GM18861 (cell line): ENCODE measurements around the gene BCO1.

ENCODE experiments used
- ATAC-seq: cut with Tn5 transposase; IDR thresholded peaks from one replicate; pipeline ENCODE4 v1.9.1; 2021; ENCODE audit not compliant: unreplicated experiment

The BCO1 gene

DNA sequence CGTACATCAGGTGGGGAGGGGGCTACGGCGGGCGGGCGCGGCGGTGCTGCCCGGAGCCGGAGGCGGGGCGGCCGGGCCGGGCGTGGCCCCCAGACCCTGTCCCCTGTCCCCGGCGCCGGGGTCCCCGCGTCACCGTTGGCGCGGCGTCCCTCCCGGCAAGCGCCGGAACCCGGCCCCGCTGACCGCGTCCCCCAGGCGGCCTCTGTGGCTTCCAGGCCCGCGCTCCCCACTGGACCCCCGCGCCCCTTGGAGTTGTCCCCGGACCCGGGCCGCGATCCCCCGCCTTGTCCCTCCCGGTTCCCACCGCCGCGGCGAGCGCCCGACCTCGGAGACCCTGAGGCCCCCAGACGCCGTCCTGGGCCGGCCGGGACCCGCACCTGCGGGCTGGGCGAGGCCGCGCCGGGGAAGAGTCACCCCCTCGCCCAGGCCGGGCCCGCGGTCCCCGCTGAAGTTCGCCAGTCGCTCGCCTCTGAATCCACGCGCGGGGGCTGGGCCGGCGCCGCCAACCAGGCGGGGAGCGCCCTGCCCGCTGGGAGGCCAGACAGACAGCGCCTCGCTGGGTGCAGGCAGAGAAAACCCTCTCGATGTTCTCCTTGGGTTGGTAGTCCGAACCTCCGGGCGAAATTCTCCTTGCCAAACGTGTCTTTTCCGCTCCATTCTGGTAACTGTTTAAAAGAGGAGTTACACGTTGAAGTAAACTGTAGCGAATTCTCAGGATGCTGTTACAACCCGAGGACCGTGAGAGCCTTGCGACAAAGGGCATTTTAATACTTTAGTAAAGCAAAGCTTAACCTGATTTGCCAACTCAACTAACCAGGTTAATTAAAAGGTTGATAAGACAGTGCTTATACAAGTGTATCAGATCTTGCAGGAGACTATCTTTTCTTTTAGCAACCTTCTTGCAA, 77.0 kb downstream of the BCO1 start:
- peak; percentile 13 for ATAC-seq

DNA sequence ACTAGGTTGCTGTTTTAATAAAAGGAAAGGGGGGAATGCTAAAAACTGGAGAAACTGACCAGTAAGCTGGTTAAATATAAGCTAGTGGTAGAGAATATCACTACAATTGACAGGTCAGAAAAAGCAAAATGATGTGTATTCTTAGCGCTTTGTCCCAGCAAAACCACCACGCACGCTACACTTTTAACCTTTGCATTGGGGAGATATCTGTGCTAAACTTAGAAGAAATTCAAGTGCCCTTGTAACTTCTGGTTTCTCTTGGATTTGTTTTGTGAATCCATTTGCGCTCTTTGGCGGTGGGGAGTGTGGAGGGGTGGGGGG, 77.6 kb downstream of the BCO1 start:
- no peak for ATAC-seq

DNA sequence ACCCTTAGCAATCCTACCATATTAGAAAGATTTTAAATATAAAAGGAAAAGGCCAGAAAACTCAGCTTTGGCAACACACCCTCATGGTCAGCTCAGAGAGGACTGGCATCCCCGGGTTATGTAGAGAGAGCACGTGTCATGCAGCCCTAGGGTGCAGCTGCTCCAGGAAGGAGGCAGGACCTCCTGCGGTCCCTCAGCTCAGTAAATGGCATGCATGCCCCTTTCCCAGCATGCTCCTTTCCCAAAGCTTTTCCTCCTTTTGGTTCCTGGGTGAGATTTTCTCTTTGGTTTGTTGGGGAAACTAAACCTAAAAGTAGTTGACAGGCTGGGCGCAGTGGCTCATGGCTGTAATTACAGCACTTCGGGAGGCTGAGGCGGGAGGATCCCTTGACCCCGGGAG, 80.2 kb downstream of the BCO1 start:
- no peak for ATAC-seq

DNA sequence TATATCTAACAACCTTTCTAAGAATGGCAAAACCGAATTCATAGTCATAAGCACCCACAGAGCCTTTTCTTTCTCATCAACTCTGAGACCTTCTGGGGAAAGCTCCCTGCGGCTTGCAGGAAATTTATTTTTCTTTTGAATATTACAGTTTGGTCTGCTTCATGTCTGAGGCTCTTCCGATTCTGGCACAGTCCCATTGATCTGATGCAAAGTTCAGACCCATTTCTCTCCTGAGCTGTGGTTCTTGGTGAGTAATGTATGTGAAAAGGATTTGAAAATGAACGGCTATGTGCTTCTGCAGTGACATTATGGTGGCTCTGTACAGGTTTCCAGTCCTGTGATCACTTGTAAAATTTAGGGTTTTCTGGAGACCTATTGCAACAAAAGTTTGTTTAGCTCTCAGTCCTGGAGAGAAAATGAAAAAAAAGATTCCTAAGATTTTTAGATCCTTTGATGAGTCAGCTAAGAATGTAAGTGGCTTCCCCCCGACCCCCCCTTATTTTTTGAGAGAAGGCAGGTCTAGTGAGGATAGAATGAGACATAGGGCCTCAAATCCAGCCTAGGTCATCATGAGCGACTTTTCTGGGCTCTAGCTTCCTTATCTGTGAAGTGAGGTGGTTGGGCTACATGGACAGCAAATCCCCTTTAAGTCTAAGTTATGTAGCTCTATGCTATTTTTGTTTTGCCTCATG, 80.9 kb downstream of the BCO1 start:
- ATAC-seq = no peak

DNA sequence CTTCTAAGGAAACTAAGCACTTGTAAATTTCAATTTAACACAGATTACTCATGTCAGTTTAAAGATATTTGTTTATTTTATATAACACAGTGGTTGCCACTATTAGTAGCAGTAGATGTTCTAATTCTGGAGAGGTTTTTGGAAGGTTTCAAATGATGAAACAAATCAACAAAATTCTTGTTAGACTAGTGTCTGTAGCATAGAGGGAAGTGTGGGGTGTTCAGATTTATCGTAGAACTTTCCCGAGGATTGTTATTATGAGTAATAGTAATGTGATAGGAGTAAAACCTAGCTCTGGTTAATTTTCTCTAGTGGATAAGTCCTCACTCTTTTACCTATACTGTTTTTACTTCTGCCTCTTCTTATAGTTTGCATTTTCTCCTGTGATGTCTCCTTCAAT, 82.5 kb downstream of the BCO1 start:
- ATAC-seq = no peak

DNA sequence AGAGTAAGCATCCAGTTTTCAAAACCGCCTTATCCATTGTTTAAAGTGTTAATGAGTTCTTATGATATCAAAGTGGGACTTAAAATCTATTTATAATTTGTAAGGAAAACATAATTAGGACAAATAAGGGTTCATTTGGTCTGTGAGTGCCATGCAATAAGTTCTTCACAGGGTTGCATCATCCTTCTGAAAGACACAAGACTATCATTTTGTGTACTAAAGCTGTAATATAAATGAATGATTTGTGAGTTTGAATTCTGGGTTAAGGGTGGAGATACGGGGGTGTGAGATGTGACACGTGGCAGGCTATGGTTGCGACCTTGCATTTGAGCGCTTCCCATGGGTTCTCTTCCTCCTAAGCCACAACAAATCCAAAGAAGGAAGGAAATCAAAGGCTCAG, 83.0 kb downstream of the BCO1 start:
- ATAC-seq = no peak

DNA sequence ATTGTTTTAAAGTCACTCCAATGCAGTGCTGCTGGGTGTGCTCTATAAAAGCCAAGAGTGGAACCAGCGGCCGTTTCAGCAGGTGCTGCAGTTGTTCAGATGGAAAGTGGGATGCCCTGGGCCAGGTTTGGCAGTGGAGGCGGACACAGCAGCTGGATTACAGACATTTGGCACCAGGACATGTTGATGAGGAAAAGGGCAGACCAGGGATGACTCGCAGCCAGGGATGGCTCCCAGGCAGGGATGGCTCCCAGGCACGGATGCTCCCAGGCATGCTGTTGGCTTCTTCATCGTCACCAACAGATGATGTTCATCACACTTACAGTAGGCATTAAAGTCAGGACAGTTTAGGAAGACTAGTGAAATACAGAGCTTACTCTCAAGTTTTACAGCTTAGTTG, 86.3 kb downstream of the BCO1 start:
- no peak for ATAC-seq

DNA sequence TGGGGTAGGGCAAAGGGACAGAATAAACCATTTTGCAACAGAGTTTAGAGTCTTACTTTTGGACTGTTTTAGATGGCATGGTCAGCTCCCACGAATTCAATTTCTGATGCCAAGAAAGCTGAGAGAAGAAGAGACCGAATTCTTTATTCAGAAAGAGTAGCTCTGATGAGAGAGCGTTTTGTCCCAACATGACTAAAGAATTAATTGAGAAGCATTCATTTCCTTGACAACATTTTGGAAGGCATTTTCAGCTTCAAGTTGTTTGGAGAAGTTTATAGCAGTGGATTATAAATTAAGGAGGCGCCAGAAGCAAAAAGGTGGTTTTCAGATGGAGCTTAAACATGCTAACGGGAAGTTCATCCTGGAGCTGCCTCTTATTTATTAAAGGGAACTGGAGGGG, 88.5 kb downstream of the BCO1 start:
- ATAC-seq = no peak

DNA sequence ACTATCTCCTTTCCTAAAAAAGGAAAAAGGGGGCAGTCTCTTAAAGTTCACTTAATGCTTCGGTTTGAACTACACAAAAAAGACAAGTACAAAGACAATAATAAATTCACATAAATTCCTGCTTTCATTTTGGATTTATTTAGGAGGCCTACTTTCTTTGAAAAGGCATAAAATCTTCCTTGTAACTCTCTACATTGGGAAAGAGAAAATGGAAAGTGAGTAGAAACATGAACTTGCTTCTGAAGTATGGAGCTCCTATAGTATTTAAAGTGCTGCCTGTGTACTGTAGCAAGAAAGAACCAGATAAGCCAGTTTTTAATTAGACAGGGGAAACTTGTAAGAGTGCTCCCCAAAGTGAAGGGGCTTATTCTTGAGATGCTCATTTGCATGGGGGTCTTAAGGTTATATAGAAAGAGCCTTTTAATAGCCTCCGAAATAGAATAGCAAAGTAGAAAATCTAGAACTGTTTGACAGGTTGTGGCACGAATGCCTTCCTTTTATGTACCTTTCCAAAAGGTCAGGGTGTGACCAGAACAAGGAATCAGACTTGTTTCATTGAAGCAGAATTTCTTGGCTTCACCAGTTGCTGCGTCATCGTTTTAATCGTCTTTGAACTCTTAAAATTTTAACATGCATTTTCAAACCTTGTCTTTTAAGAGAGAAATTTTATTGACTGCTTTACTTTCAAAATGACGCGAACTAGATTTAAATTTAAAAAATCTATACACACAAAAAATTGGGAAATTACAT, 89.1 kb downstream of the BCO1 start:
- ATAC-seq = no peak

DNA sequence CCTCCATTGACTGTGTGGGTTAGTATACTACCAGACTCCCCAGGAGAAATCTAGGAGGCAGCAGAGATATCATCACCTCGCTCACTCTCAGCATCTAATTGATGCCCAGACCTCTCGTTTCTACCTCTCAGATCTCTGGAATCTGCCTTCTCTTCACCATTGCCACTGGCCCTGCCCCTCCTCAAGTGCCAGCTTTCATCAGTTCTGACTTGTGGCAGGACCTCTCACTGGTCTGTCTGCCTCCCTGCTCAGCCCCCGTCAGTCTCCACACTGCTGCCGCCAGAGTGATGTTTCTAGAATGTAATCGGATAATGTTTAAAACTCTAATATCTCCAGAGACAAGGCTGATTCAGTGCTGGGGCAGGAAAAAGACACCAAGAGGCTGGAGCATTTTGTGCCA, 91.5 kb downstream of the BCO1 start:
- no peak for ATAC-seq

DNA sequence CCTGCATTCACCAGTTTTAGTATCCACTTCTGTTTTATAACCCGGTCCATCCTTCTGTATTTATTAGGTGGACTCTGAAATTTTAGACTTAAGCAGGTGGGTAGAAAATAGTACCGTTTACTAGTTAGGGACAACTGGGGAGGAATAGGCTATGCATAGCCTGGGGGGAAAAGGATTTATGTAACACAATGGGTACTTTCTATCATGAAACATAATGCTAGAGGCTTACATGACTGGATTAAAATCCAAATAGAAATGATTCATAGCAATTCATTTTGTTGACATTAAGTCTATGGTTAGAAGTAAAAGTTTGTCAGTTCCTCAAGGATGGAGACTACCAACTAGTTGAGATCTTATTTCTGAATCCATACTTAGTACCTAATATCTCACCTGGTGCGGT, 94.9 kb downstream of the BCO1 start:
- no peak for ATAC-seq

DNA sequence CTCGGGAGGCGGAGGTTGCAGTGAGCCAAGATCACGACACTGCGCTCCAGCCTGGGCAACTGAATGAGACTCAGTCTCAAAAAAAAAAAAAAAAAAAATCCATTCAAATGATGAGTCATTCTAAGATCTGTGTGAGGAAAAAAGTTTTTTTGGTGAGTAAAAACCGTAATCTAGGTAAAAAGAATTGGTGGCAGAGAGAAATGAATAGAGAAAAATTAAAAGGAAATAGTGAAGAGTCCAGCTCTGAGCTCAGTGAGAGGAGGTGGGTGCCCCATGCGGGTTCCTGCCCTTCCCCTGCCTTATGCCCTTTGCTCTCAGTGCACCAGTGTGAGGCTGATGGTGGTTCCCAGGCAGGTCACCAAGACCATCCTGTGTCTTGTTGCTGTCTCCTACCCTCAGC, 97.2 kb downstream of the BCO1 start:
- ATAC-seq = no peak

DNA sequence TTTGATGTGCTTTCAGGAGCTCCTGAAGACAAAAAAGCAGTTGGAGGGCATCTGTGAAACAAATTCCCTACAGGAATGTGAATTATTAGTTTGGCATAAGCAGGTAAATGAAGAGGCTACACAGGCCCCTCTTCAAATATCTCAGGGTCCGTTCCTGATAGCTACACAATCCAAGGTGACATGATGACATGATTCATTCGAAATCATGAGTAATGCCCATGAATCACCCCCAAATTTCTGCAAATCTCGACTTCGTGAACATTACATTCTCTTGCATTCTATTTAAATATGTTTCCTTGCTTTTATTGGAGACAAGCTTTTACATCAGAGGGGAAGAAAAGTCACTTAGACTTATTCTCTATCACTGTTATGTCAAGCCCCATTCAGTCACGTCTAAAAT, 98.6 kb downstream of the BCO1 start:
- no peak for ATAC-seq
